Chondrocyte (in vitro differentiated cells): Measurements from ENCODE around the gene PAFAH1B1. TPM values are rescaled to one million over a fixed set of nuclear protein-coding genes. Genes with fewer than 3 reads are reported as not detected.
A peak's percentile ranks its signal among the peaks of the same experiment; 100 is the strongest.
"Not testable (repeated sequence)": the region's sequence is repeated elsewhere in the genome, so short reads cannot be mapped to it uniquely, and the experiment has no call there.

ENCODE experiments used
- DNase-seq: peaks from one replicate; pipeline ENCODE4 v3.0.0; 2021; ENCODE audit warnings: mixed read lengths, low spot score
- H3K27ac Mint-ChIP-seq: one replicate; pipeline ENCODE4 v1.8.0; 2021; ENCODE audit warnings: mild to moderate bottlenecking, moderate library complexity, mixed read lengths; ENCODE audit not compliant: unreplicated experiment
- H3K27me3 Mint-ChIP-seq: 2 replicates; pipeline ENCODE4 v1.8.0; 2021; ENCODE audit warnings: low read depth, mixed read lengths
- H3K36me3 Mint-ChIP-seq: 2 replicates; pipeline ENCODE4 v1.8.0; 2021; ENCODE audit warnings: low read depth, mixed read lengths
- H3K4me1 Mint-ChIP-seq: 2 replicates; pipeline ENCODE4 v1.8.0; 2021; ENCODE audit warnings: low read depth, mild to moderate bottlenecking, mixed read lengths
- H3K4me3 Mint-ChIP-seq: one replicate; pipeline ENCODE4 v1.8.0; 2021; ENCODE audit warnings: mild to moderate bottlenecking, moderate library complexity, mixed read lengths; ENCODE audit not compliant: unreplicated experiment
- H3K9me3 Mint-ChIP-seq: 2 replicates; pipeline ENCODE4 v1.8.0; 2021; ENCODE audit warnings: low read depth, mixed read lengths
- total RNA-seq: library from RNA; stranded (reverse); gene quantifications from 3 replicates; pipeline ENCODE4 v1.2.1, GENCODE V29; 2021
- TF ChIP-seq, protein P1 (sequence below): fragments of 200-600 bp; sonication (generic); IDR thresholded peaks from 2 replicates; pipeline ENCODE4 v1.5.0; 2021; ENCODE audit warnings: antibody characterized with exemption, mild to moderate bottlenecking, moderate library complexity

The PAFAH1B1 gene
- total RNA-seq, 1 donor from 2014 or later: 151 TPM

DNA sequence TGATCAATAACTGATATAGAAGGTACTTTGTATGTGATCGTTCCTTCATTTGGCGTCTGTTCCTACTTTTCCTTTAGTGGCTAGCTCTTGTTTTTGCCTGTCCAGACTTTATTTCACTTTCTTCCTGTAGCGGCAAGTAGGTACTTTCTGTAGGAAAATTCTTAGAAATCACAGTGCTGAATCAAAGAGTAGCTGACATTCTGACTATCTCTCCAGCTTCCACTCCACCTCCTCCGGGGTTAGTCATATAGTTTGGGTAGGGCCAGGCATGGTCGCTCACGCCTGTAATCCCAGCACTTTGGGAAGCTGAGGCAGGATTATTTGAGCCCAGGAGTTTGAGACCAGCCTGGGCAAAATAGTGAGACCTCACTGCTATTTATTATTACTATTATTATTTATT is 29.9 kb upstream of the PAFAH1B1 start:
- no peak for DNase-seq
- H3K27ac Mint-ChIP-seq: no peak overlapping the region
- TF ChIP-seq, protein P1, sequence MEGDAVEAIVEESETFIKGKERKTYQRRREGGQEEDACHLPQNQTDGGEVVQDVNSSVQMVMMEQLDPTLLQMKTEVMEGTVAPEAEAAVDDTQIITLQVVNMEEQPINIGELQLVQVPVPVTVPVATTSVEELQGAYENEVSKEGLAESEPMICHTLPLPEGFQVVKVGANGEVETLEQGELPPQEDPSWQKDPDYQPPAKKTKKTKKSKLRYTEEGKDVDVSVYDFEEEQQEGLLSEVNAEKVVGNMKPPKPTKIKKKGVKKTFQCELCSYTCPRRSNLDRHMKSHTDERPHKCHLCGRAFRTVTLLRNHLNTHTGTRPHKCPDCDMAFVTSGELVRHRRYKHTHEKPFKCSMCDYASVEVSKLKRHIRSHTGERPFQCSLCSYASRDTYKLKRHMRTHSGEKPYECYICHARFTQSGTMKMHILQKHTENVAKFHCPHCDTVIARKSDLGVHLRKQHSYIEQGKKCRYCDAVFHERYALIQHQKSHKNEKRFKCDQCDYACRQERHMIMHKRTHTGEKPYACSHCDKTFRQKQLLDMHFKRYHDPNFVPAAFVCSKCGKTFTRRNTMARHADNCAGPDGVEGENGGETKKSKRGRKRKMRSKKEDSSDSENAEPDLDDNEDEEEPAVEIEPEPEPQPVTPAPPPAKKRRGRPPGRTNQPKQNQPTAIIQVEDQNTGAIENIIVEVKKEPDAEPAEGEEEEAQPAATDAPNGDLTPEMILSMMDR: no peak
- H3K4me1 Mint-ChIP-seq: no peaks in the 10 kb centered on the region
- H3K4me3 Mint-ChIP-seq: no peak overlapping the region
- no peaks in the 10 kb centered on the region for H3K36me3 Mint-ChIP-seq
- peaks cover 4% of the 10 kb centered on the region for H3K9me3 Mint-ChIP-seq
- H3K27me3 Mint-ChIP-seq: peaks cover 3% of the 10 kb centered on the region

DNA sequence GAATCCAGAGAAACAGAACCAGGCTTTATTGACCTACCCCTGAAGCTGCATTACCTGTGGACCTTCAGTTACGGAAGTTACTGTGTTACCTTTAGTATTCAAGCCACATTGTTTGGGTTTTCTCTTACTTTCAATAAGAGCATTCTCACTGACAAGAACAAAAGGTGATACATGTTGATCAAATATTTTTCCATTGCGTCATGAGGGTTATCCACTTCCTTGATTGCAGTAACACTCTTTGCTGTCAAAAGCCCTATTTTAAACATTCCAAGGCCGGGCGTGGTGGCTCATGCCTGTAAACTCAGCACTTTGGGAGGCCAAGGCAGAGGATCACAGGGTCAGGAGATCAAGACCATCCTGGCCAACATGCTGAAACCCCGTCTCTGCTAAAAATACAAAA is 28.6 kb upstream of the PAFAH1B1 start:
- Mint-ChIP-seq H3K4me1 (no peaks in the 10 kb centered on the region), H3K27ac (no peak overlapping the region), H3K27me3 (peaks cover 9% of the 10 kb centered on the region), H3K9me3 (peaks cover 4% of the 10 kb centered on the region), H3K36me3 (no peaks in the 10 kb centered on the region), H3K4me3 (no peak overlapping the region)
- no peak for DNase-seq
- TF ChIP-seq, protein P1: no peak

DNA sequence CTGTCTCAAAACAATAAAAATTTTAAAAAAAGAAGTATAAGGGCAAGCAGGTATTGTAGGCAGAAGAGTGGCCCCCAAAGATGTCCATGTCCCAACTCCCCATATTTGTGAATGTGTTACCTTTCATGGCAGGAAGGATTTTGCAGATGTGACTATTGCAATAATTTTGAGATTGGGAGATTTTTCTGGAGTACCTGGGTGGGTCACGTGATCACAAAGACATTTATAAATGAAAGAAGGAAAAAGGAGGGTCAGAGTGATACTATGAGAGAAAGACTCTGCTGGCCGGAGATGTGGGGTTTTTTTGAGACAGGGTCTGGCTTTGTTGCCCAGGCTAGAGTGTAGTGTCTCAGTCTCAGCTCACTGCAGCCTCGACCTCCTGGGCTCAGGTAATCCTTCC is 27.4 kb upstream of the PAFAH1B1 start:
- Mint-ChIP-seq H3K36me3 (no peaks in the 10 kb centered on the region), H3K27ac (no peak overlapping the region), H3K4me3 (no peak overlapping the region), H3K4me1 (no peaks in the 10 kb centered on the region), H3K27me3 (peaks cover 9% of the 10 kb centered on the region), H3K9me3 (peaks cover 2% of the 10 kb centered on the region)
- TF ChIP-seq, protein P1: no peak
- peak; percentile 4 for DNase-seq

DNA sequence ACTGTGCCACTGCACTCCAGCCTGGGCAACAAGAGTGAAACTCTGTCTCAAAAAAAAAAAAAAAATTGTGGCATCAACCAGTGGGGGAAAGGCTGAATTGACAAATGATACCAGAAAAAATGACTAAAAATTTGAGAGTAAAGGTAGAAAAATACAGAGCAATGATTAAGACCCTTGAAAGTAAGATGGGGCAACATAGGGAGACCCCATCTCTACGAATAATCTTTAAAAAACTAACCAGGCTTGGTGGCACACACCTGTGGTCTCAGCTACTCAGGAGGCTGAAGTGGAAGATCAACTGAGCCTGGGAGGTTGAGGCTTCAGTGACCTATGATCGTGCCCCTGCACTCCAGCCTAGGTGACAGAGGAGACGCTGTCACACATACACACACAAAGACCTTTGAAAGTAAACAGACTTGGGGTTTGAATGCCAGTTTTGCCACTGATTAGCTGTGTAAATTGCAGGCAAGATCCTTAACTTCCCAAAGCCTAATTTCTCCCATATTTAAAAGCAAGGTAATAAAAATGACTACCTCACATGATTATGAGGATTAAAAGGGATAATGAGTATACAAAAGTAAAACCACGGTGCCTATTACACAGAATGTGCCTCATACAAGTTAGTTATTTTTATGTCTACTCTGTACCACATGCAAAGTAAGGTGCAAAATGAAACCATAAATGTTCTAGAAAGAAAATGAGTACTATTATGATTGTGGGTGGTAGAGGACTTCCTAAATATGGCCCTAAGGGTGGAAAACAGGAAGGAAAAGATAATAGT is 21.7 kb upstream of the PAFAH1B1 start:
- H3K27me3 Mint-ChIP-seq: peaks cover 6% of the 10 kb centered on the region
- no peaks in the 10 kb centered on the region for H3K36me3 Mint-ChIP-seq
- no peak overlapping the region for H3K4me3 Mint-ChIP-seq
- no peak for DNase-seq
- no peaks in the 10 kb centered on the region for H3K9me3 Mint-ChIP-seq
- no peak overlapping the region for H3K27ac Mint-ChIP-seq
- TF ChIP-seq, protein P1: no peak
- H3K4me1 Mint-ChIP-seq: no peaks in the 10 kb centered on the region

DNA sequence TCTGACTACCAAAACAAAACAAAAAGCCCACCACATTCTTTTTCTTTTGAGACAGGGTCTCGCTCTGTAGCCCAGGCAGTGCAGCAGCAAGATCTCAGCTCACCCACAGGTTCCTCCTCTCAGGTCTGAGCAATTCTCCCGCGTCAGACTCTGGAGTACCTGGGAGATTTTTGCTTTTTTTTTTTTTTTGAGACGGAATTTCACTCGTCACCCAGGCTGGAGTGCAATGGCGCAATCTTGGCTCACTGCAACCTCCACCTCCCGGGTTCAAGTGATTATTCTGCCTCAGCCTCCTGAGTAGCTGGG is 21.2 kb upstream of the PAFAH1B1 start:
- not testable (repeated sequence) for H3K27ac Mint-ChIP-seq, H3K36me3 Mint-ChIP-seq, H3K27me3 Mint-ChIP-seq, H3K9me3 Mint-ChIP-seq, DNase-seq, H3K4me3 Mint-ChIP-seq, H3K4me1 Mint-ChIP-seq

DNA sequence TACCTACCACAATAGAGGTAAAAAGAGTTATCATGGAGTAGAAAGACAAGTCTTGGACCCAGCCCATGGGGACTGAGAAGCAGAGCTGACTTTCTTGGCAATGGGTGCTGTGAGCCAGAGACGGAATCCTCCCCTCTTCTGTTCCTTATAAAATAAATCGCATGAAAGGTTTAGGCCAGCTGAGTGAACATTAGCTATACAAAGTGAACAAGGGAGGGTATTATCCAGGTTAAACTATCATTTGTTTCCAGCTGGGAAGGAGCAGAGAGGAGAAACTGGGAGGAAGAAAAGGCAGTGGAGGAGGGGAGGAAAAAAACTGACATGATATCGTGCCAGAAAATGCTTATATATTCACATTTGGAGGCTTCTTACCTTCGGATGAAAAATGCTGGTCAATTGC is 13.3 kb upstream of the PAFAH1B1 start:
- Mint-ChIP-seq H3K9me3 (no peaks in the 10 kb centered on the region), H3K36me3 (no peaks in the 10 kb centered on the region), H3K4me1 (no peaks in the 10 kb centered on the region), H3K4me3 (no peak overlapping the region), H3K27ac (no peak overlapping the region), H3K27me3 (peaks cover 4% of the 10 kb centered on the region)
- TF ChIP-seq, protein P1: no peak
- DNase-seq: no peak
